ENCODE data around the gene PANK2.

- TF ChIP-seq POLR2A (IDR thresholded peaks at IDR 0.05; ENCODE audit: low read length) (no peak), GATA1 (IDR thresholded peaks at IDR 0.05; ENCODE audit: low read depth, low read length) (no peak)
Observed at GRCh38 chr20:3867802-3868201, 21.4 kb upstream of the PANK2 start.

All from erythroblast (primary cell).